ENCODE data around the gene ANO10. TPM values are rescaled to one million over a fixed set of nuclear protein-coding genes. Genes with fewer than 3 reads are reported as not detected.

ANO10 gene
- polyA plus RNA-seq, 3 donors = 11.2 to 24.8 (median 21.6) TPM

DNA sequence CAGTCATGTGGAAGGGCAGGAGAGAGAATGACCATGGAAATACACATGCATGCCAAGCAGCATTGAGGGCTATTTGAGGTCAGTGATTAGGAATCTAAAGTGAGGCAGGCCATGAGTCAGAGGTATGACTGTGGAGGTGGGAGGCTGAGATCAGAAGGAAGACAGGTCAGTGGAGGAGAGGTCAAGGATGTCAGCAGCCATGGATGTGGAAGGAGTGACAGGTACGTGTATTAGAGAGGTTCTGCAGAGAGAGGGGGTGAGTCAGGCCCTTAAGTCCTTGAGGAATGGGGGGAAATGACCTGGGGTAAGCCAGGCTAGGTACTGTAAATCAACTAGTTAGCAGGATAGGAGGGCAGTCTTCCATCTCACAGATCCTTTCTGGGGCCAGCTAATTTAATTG lies 166.6 kb downstream of the ANO10 start:
- 100% methylated on average over 1 of the region's 1 CpG for WGBS (ENCODE audit: insufficient coverage)
- no peak overlapping the region for H3K4me3 ChIP-seq (replicated peaks in 1 of 3; ENCODE audit: low read depth in 2 of 3, low read length in 3 of 3)
- DNase-seq = no peak
- H3K36me3 ChIP-seq (replicated peaks in 1 of 2; ENCODE audit: control insufficient read depth in 1 of 2, insufficient read depth in 2 of 2, low read length in 2 of 2) = no peaks in the 10 kb centered on the region
- H3K4me2 ChIP-seq (replicated peaks; ENCODE audit: extremely low read depth, low read length, poor library complexity, severe bottlenecking) = no peak overlapping the region
- TF ChIP-seq, protein P1, sequence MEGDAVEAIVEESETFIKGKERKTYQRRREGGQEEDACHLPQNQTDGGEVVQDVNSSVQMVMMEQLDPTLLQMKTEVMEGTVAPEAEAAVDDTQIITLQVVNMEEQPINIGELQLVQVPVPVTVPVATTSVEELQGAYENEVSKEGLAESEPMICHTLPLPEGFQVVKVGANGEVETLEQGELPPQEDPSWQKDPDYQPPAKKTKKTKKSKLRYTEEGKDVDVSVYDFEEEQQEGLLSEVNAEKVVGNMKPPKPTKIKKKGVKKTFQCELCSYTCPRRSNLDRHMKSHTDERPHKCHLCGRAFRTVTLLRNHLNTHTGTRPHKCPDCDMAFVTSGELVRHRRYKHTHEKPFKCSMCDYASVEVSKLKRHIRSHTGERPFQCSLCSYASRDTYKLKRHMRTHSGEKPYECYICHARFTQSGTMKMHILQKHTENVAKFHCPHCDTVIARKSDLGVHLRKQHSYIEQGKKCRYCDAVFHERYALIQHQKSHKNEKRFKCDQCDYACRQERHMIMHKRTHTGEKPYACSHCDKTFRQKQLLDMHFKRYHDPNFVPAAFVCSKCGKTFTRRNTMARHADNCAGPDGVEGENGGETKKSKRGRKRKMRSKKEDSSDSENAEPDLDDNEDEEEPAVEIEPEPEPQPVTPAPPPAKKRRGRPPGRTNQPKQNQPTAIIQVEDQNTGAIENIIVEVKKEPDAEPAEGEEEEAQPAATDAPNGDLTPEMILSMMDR (IDR thresholded peaks at IDR 0.05) = no peak
- intact Hi-C loops (cut with micrococcal nuclease) = no loop called here
- Mint-ChIP-seq H3K4me3 (no peak overlapping the region), H3K36me3 (no peaks in the 10 kb centered on the region), H3K9me3 (peaks cover 0 to 2% (median 0%) of the 10 kb centered on the region in 7 donors), H3K27me3 (ENCODE audit: low read depth in 3 of 3) (peaks cover 0 to 2% (median 0%) of the 10 kb centered on the region in 3 donors), H3K27ac (no peak overlapping the region), H3K4me1 (peaks cover 2% of the 10 kb centered on the region)
- no peaks in the 10 kb centered on the region for H4K20me1 ChIP-seq (ENCODE audit: insufficient read depth, low read length)
- H3K27ac ChIP-seq (ENCODE audit: low read depth in 1 of 2, low read length in 2 of 2) = no peak overlapping the region
- H3K9me3 ChIP-seq (replicated peaks in 1 of 2; ENCODE audit: control insufficient read depth in 1 of 2, insufficient read depth in 1 of 2, low read length in 2 of 2) = no peaks in the 10 kb centered on the region
- H3K79me2 ChIP-seq (ENCODE audit: insufficient read depth, low read length) = no peaks in the 10 kb centered on the region
- H2AFZ ChIP-seq (ENCODE audit: insufficient read depth, low read depth, low read length, poor library complexity, severe bottlenecking) = no peak overlapping the region
- no peaks in the 10 kb centered on the region for H3K4me1 ChIP-seq (ENCODE audit: control insufficient read depth in 1 of 2, insufficient read depth in 2 of 2, low read length in 2 of 2)
- H3K27me3 ChIP-seq (ENCODE audit: control insufficient read depth in 2 of 2, insufficient read depth in 2 of 2, low read length in 2 of 2) = no peaks in the 10 kb centered on the region
- H3K9ac ChIP-seq (ENCODE audit: insufficient read depth, low read length, poor library complexity, severe bottlenecking) = no peak overlapping the region

DNA sequence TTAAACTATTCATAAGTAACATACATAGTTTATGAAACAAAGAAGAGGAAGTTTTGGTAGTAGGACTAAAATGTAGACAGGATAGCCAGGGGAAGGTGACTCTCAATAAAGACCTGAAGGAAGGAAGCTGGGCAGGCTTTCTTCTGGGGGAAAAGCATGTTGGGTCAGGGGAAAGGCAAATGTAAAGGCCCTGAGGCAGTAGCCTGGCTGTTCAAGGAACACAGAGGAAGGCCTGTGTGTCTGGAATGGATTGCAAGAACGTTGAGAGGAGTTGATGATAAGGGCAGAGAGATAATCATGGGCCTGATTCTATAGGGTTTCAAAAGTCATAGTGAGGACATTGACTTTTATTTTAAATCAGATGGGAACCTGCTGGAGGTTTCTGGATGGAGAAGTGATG lies 167.8 kb downstream of the ANO10 start:
- Mint-ChIP-seq H3K4me3 (no peak overlapping the region), H3K9me3 (peaks cover 0 to 2% (median 0%) of the 10 kb centered on the region in 7 donors), H3K27me3 (ENCODE audit: low read depth in 3 of 3) (no peaks in the 10 kb centered on the region), H3K4me1 (peaks cover 2% of the 10 kb centered on the region), H3K36me3 (no peaks in the 10 kb centered on the region), H3K27ac (no peak overlapping the region)
- H3K4me2 ChIP-seq (replicated peaks; ENCODE audit: extremely low read depth, low read length, poor library complexity, severe bottlenecking) = no peak overlapping the region
- H3K4me1 ChIP-seq (ENCODE audit: control insufficient read depth in 1 of 2, insufficient read depth in 2 of 2, low read length in 2 of 2) = no peaks in the 10 kb centered on the region
- H4K20me1 ChIP-seq (ENCODE audit: insufficient read depth, low read length) = no peaks in the 10 kb centered on the region
- H3K9ac ChIP-seq (ENCODE audit: insufficient read depth, low read length, poor library complexity, severe bottlenecking) = no peak overlapping the region
- no peaks in the 10 kb centered on the region for H3K27me3 ChIP-seq (ENCODE audit: control insufficient read depth in 2 of 2, insufficient read depth in 2 of 2, low read length in 2 of 2)
- TF ChIP-seq, protein P1 (IDR thresholded peaks at IDR 0.05) = no peak
- intact Hi-C loops (cut with micrococcal nuclease) = no loop called here
- H3K4me3 ChIP-seq (replicated peaks in 1 of 3; ENCODE audit: low read depth in 2 of 3, low read length in 3 of 3) = no peak overlapping the region
- no peaks in the 10 kb centered on the region for H3K9me3 ChIP-seq (replicated peaks in 1 of 2; ENCODE audit: control insufficient read depth in 1 of 2, insufficient read depth in 1 of 2, low read length in 2 of 2)
- DNase-seq = no peak
- H3K79me2 ChIP-seq (ENCODE audit: insufficient read depth, low read length) = no peaks in the 10 kb centered on the region
- H2AFZ ChIP-seq (ENCODE audit: insufficient read depth, low read depth, low read length, poor library complexity, severe bottlenecking) = no peak overlapping the region
- WGBS (ENCODE audit: insufficient coverage) = 100% methylated on average over 1 of the region's 1 CpG
- no peaks in the 10 kb centered on the region for H3K36me3 ChIP-seq (replicated peaks in 1 of 2; ENCODE audit: control insufficient read depth in 1 of 2, insufficient read depth in 2 of 2, low read length in 2 of 2)
- no peak overlapping the region for H3K27ac ChIP-seq (ENCODE audit: low read depth in 1 of 2, low read length in 2 of 2)
